DMS 273 (cell line): ENCODE measurements around the gene FBXO45.
A peak's percentile ranks its signal among the peaks of the same experiment; 100 is the strongest.
"Not testable (repeated sequence)": the region's sequence is repeated elsewhere in the genome, so short reads cannot be mapped to it uniquely, and the experiment has no call there.

Source experiments
- DNase-seq: peaks from one replicate; lab custom pipeline; 2025; ENCODE audit not compliant: unreplicated experiment; lab: John Stamatoyannopoulos, UW

Gene FBXO45, protein sequence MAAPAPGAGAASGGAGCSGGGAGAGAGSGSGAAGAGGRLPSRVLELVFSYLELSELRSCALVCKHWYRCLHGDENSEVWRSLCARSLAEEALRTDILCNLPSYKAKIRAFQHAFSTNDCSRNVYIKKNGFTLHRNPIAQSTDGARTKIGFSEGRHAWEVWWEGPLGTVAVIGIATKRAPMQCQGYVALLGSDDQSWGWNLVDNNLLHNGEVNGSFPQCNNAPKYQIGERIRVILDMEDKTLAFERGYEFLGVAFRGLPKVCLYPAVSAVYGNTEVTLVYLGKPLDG

DNA sequence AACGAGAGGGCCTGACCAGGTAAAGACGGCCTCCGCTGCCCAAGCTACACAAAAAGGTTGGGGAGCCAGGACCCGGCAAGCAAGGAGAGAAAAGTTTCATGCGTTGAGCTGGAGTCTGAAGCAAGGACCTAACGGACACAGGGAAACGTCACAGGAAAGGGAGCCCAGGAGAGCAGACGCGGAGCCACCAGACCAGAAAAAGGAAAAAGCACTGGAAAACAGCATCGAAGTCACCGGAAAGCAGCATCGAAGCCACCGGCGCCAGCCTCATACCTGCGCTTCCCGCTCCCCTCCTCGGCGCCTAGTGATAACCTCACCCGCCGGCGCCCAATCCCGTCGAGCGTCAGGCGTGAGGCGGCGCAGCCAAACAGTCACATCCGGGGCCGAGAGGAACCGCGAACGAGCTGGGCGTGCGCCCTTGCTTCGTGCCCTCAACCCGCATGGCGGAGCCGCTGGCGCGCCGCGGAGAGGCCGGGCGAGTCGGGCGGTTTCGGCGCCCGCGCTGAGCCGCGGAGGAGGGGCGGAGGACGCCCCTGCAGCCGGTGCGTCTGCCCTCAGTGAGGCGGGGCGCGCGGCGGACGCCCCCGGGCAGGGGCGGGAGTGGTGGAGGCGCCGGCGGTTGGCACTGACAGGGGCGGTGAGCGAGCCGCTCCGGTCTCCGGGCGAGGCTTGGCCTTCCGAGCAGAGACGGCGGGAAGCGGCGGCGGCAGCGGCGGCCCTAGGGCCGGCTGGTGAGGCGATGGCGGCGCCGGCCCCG, at the start of gene FBXO45, which contains the start of gene WDR53:
Gene FBXO45, plus strand, starts transcription at position 415 of the 757 bp plus-strand sequence. Its CDS starts 325 bp downstream, at position 740.
Gene WDR53, minus strand, starts transcription at position 309 of the 757 bp plus-strand sequence. CDS start 7,079 bp downstream, outside the sequence.
- peak; percentile 99 for DNase-seq

DNA sequence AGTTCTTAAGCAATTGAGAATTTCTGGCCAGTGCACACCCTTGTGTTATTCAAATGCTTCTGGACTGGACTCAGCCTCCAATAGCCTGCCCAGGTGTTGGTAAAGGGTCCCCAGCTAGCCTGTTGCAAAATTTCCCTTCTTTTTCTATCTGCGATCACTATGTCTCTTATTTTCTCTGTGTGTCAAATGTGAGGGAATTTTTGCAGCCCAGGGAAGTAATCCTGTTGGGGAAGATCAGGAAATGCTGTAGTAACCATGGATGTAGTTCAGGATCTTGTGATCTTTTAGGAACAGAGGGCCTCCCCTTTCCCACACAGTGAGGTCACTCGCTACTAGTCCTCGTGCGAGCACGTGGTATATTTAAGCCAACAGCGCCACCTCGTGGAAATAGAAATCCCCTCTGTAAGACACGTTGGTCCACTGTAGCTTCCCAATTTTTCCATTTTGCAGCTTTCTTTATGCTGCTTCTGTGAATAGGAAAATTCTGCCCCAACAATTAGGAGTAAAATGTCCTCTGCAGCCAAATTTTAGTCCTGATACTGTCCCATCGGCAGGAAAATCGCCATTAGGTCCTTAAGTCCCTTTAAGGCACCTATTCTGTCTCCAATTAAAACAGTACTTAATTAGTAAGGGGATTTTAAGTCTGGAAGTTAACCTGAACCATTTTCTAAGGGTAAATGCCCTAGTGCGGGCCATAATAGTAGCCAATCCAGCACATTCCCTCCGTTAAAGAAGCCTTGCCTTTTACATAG, 49.3 kb upstream of the FBXO45 start:
- DNase-seq, result peak; percentile 92

DNA sequence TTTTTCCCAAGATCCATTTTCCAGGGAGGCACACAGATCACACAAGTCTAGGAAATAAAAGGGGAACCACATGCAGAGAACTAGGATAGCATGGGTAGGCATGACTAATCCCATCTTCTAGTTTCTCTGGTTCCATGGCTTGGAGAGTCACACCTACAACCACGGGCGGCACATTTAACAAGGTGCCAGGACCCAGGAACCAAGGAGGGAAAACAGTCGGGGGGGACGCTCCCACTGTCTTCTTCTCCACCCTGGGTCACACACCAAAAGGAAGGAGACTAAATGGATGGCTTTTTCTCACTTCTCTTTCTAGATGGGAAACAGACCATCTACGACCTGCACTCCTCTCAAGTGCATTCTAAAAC, 48.8 kb upstream of the FBXO45 start:
- peak; percentile 50 for DNase-seq

DNA sequence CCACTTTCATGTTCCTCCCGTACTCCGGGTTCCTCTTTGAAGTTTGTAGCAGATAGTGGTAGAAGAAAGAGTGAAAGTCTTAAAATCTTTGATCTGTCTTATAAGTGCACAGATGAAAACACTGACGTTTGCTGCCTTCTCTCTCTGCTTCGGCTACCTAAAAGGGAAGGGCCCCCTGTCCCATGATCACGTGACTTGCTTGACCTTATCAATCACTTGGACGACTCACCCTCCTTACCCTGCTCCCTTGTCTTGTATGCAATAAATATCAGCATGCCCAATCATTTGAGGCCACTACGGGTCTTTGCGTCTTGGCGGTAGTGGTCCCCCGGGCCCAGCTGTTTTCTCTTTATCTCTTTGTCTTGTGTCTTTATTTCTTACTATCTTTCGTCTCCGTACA, 47.2 kb upstream of the FBXO45 start:
- DNase-seq, result not testable (repeated sequence)

DNA sequence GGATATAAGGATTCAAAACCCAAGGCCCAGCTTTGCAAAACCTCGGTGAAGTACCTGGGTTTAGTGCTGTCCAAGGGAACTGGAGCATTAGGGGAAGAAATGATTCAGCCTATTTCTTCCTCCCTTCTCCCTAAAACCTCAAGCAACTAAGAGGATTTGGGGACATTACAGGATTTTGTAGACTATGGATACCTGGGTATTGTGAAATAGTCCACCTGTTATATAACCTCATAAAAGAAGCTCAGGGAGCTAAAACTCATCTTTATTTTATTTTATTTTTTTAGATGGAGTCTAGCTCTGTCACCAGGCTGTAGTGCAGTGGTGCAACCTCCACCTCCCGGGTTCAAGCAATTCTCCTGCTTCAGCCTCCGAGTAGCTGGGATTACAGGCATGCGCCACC, 44.6 kb upstream of the FBXO45 start:
- no peak for DNase-seq

DNA sequence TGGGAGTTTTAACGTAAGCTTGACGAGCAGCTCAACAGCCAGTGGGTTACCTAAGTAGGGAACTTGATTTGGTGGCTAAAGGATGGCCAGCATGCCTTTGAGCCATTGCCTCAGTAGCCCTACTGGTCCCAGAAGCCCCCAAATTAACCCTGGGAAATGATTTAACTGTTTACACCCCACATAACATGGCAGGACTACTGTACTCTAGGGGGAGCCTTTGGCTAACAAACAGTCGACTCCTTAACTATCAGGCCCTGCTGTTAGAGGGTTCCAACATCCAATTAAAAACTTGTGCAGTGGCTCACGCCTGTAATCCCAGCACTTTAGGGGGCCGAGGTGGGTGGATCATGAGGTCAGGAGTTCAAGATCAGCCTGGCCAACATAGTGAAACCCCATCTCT, 43.9 kb upstream of the FBXO45 start:
- DNase-seq, result peak; percentile 50

DNA sequence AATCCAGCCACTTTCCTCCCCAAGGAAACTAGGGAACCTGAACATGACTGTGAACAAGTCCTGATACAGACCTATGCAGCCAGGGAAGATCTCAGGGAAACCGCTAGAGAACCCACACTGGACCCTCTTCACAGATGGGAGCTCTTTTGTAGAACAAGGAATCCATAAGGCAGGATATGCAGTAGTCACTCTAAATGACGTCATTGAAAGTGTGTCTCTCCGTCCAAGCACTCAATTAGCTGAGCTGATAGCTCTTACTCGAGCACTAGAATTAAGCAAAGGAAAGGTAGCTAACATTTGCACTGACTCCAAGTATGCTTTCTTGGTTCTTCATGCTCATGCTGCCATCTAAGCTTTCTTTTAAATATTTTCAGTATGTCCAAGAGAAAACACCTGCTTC, 43.3 kb upstream of the FBXO45 start:
- DNase-seq, result no peak

DNA sequence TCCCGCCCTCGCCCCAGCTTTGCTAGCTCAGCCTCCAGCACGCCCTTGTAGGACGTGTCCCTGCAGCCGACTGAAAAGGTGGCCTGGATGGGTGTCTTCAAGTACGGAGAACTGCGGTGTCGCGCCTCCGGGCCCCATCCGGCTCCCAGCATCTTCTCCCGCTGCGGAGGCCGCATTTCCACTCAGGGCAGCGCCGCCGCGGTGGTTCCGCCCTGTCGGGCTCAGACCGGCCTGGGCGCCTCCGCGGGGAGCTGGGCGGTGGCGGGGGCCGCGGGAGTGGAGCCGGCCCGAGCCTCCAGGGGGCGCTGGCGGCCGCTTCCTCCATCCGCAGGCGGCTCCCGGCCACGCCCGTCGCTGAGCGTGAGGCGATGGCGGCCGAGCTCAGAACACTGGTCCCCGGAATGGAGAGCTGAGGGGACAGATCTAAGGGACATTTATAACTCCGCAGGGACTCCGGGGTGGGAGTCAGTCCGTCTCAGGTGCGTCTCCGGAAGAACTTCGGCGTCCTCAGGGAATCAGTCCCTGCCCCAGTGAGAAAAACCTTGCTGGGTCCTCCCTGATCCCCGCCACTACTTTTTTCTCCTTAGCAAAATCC, 39.7 kb upstream of the FBXO45 start:
- DNase-seq, result peak; percentile 97

DNA sequence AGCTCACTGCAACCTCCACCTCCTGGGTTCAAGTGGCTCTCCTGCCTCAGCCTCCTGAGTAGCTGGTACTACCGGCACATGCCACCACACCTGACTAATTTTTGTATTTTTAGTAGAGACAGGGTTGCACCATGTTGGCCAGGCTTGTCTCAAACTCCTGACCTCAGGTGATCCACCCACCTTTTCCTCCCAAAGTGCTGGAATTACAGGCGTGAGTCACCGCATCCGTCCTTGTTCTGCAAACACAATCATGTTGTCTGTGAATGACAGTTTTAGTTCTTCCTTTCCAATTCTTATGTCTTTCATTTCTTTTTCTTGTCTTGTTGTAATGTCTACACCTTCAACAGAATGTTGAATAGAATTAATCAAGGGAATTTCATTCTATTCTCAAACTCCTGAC, 37.0 kb upstream of the FBXO45 start:
- DNase-seq, result no peak

DNA sequence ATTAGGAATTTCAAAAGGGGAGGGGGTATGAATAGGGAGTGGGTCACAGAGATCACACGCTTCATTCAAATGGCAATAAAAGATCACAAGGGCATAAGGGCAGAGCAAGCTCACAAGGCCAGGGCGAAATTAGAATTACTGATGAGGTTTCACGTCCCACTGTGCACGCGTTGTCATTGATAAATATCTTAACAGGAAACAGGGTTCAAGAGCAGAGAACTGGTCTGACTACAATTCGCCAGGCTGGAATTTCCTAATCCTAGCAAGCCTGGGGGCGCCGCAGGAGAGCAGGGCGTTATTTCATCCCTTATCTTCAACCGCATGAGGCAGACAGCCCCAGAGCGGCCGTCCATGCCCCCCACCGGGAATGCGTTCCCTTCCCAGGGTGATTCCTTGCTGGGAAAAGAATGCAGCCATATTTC, 35.2 kb upstream of the FBXO45 start:
- no peak for DNase-seq

DNA sequence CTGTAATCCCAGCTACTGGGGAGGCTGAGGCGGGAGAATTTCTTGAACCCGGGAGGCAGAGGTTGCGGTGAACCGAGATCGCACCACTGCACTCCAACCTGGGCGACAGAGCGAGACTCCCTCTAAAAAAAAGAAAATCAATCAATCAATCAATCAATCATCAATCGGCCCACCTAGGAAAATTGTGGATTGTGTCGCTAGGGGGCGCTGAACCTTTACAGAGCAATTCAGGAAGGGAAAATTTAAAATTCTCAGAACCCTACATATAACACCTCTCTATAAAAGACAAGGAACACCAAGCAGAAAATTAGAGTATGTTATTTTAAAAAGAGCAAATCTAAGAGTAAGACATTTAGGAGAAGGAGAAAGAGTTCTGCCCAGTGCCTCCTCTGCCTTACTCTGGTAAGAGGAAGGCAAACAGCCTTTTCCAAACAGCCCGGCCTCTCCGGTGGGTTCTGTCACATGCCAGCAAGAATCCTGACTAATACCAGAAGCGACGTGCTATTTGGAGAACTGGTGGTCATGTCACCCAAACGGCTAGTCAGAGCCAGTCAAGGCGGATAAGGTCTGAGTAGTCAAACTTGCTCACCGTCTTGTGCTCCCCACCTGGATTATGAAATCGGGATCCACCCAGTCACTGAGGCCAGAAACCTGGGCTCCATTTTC, 31.0 kb upstream of the FBXO45 start:
- DNase-seq, result peak; percentile 68

DNA sequence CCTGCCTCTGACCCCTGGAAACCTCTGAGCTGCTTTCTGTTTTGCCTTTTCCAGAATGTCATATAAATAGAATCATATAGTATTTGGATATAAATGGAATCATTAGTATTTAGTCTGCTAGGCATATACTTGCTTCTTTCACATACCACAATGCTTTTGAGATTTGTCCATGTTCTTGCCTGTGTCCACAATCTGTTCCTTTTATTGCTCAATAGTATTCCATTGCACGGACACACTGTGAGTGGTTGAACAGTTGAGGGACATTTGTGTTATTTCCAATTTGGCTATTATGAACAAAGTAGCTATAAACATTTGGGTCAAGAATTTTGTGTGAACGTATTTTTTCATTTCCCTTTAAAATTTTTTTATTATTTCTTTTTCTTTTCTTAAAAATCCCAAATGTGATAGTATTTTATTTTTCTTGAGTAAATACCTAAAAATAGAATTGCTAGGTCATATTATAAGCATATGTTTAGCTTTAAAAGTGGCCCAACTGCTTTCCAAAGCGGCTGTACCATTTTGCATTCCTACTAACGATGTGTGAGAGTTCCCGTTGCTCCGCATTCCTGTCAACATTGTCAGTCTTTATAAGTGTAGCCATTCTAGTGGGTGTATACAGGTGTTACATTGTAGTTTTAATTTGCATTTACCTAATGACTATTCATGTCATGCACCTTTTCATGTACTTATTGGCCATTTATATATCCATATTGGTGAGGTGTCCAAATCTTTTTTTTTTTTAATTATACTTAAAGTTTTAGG, 26.6 kb upstream of the FBXO45 start:
- DNase-seq, result no peak

DNA sequence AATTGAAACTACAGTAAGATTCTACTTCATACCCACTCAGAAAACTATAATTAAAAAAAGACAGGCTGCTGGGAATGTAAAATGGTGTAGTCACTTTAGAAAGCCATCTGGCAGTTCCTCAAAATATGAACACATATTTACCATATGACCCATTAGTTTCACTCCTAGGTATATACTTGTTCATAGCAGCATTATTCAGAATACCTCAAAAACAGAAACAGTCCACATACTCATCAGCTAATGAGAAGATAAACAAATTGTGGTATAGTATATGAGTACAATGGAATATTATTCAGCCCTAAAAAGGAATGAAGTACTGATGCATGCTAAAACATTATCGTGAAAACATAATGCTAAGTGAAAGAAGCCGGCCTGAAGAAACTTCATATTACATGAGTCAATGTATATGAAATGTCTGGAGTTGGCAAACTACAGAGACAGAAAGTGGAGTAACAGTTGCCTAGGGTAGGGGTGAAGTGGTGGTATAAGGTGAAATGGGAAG, 23.9 kb upstream of the FBXO45 start:
- no peak for DNase-seq

DNA sequence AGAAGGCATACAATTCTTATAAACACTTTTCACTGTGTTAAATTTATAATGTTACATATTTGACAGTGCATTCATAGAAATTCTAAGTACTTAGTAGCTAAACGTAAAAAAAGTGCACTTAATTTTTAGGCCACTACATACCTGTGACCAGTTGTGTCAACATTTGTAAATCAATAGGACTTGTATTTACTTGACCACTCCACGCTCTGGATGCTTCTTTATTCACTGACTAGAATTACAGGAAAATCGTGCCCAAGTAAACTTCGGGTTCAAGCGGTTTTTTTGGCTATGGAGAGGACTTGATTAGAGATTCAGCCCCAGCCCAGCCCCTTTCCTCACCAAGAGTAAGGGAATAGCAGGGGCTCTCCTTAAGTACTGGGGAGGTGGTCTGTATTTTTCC, 21.9 kb upstream of the FBXO45 start:
- no peak for DNase-seq

DNA sequence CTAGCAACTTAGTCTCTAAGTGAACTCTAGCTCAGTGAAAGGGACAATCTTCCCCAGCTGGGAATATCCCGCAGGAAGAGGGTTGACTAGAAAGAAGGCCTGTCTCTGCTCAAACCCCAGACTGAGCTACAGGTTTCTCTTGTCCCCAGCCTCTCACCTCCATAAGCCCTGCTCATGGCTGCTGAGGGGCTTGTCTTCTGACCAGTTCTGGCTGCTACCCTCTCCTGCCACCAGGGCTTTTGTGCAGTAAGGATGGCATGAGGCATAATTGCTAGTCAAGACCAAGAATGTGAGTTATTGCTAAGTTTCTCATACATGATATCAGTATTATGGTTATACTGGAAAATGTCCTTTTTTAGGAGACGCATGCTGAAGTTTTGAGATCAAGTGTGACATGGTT, 21.4 kb upstream of the FBXO45 start:
- no peak for DNase-seq

DNA sequence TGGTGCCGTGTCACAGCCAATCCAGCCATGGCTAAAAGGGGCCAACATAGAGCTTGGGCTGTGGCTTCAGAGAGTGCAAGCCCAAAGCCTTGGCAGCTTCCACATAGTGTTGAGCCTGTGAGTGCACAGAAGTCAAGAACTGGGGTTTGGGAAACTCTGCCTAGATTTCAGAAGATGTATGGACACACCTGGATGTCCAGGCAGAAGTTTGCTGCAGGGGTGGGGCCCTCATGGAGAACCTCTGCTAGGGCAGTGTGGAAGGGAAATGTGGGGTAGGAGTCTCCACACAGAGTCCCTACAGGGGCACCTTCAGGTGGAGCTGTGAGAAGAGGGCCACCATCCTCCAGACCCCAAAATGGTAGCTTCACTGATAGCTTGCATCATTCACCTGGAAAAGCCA, 19.1 kb upstream of the FBXO45 start:
- not testable (repeated sequence) for DNase-seq

DNA sequence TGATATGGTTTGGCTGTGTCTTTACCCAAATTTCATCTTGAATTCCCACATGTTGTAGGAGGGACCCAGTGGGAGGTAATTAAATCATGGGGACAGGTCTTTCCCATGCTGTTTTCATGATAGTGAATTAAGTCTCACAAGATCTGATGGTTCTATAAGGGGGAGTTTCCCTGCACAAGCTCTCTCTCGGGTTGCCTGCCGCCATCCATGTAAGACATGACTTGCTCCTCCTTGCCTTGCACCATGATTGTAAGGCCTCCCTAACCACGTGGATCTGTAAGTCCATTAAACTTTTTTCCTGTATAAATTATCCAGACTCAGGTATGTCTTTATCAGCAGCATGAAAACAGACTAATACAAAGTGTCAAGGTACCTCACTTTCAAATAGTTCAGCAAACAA, 18.3 kb upstream of the FBXO45 start:
- DNase-seq, result not testable (repeated sequence)

DNA sequence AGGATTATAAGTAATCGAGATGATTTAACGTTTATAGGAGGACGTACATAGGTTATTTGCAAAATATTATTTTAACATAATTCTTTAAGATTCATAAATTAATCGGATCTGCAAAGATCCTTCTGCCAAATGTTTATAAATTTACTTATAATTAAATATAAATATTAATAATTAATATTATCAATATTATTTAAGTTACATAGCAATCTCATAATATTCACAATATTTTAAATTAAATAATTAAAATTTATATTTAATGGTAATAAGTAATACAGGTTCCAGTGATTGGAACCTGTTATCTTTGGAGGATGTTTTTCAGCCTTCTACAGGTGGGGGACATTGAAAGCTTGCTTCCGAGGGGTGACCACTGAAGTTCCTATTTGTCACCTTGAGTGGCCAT, 16.2 kb upstream of the FBXO45 start:
- DNase-seq, result no peak

DNA sequence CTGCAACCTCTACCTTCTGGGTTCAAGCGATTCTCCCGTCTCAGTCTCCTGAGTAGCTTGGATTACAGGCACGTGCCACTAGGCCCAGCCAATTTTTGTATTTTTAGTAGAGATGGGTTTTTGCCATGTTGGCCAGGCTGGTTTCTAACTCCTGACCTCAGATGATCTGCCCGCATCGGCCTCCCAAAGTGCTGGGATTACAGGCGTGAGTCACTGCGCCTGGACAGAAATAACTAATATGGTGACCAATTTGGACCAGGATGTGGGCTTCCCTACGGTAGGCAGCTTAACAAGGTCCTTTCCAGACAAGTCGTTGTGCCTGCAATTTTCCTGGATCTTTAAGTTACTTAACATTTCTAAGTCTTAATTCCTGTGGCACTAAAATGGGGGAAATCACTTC, 14.9 kb upstream of the FBXO45 start:
- no peak for DNase-seq

DNA sequence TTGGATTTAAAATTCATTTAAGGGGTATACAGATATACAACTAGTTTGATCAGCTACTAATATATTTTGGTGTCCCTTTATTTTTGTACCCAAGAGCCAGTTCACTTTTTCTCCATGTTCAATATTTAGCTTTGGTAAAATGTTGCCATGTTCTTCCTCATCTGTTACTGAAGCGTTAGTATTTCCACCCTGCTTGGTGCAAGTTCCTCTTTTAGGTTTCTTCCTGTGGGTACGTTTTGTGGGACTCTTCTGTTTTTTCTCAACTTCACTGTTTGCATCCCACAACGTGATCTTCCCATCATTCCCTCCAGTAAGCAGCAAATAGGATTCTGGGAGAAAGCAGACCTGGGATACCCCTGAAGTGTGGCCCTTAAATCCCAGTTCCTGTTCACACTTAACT, 14.3 kb upstream of the FBXO45 start:
- DNase-seq, result no peak
